Measurements from ENCODE around the gene C11orf16.

Gene C11orf16

GRCh38 chr11:8964324-8965320 lies 31.9 kb upstream of the C11orf16 start, which contains the start of gene TMEM9B (continued):
- TF ChIP-seq WT1 (tag by site-specific recombination; IDR thresholded peaks at IDR 0.05): 0 out of 2 replicates have a peak, but pooled peaks have one; percentile 11
- TF ChIP-seq PATZ1 (tag by site-specific recombination; IDR thresholded peaks at IDR 0.05): peak; percentile 60
- TF ChIP-seq ZNF114 (tag by site-specific recombination; IDR thresholded peaks at IDR 0.05): no peak
- peak; percentile 72 for TF ChIP-seq ZEB2 (tag by site-specific recombination; IDR thresholded peaks at IDR 0.05)
- TF ChIP-seq ZNF530 (tag by site-specific recombination; IDR thresholded peaks at IDR 0.05; ENCODE audit: low read depth): no peak
- TF ChIP-seq ZBTB1 (tag by site-specific recombination; IDR thresholded peaks at IDR 0.05): no peak
- TF ChIP-seq, protein P1, sequence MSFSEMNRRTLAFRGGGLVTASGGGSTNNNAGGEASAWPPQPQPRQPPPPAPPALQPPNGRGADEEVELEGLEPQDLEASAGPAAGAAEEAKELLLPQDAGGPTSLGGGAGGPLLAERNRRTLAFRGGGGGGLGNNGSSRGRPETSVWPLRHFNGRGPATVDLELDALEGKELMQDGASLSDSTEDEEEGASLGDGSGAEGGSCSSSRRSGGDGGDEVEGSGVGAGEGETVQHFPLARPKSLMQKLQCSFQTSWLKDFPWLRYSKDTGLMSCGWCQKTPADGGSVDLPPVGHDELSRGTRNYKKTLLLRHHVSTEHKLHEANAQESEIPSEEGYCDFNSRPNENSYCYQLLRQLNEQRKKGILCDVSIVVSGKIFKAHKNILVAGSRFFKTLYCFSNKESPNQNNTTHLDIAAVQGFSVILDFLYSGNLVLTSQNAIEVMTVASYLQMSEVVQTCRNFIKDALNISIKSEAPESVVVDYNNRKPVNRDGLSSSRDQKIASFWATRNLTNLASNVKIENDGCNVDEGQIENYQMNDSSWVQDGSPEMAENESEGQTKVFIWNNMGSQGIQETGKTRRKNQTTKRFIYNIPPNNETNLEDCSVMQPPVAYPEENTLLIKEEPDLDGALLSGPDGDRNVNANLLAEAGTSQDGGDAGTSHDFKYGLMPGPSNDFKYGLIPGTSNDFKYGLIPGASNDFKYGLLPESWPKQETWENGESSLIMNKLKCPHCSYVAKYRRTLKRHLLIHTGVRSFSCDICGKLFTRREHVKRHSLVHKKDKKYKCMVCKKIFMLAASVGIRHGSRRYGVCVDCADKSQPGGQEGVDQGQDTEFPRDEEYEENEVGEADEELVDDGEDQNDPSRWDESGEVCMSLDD (tag by site-specific recombination; IDR thresholded peaks at IDR 0.05): 0 out of 2 replicates have a peak, but pooled peaks have one; percentile 52
- TF ChIP-seq SP3 (tag by site-specific recombination; IDR thresholded peaks at IDR 0.05): peak; percentile 82
- 0 out of 2 replicates have a peak, but pooled peaks have one; percentile 35 for TF ChIP-seq ZBTB21 (tag by site-specific recombination; IDR thresholded peaks at IDR 0.05)
- peak; percentile 85; the same call in 1 of the 2 replicates for TF ChIP-seq PBX3 (CRISPR knock-in tag; IDR thresholded peaks at IDR 0.05)
- TF ChIP-seq EGR2 (tag by site-specific recombination; IDR thresholded peaks at IDR 0.05; ENCODE audit: low read depth): peak; percentile 73; the same call in 1 of the 2 replicates
- TF ChIP-seq SP7 (tag by site-specific recombination; IDR thresholded peaks at IDR 0.05): peak; percentile 45
- TF ChIP-seq ZFP41 (tag by site-specific recombination; IDR thresholded peaks at IDR 0.05; ENCODE audit: borderline replicate concordance): no peak
- no peak for TF ChIP-seq TCF7L2 (IDR thresholded peaks at IDR 0.05; ENCODE audit: borderline replicate concordance, low read depth, low read length)
- no peak for TF ChIP-seq ZNF274 (IDR thresholded peaks at IDR 0.05; ENCODE audit: low read length)
- no peak for TF ChIP-seq ZNF274 (tag by site-specific recombination; IDR thresholded peaks at IDR 0.05; ENCODE audit: borderline replicate concordance)
- 0 out of 2 replicates have a peak, but pooled peaks have one; percentile 33 for TF ChIP-seq REPIN1 (tag by site-specific recombination; IDR thresholded peaks at IDR 0.05; ENCODE audit: low read depth)
- peak; percentile 85; the same call in 1 of the 2 replicates for TF ChIP-seq ZNF121 (tag by site-specific recombination; IDR thresholded peaks at IDR 0.05)
- no peak for TF ChIP-seq RBAK (tag by site-specific recombination; IDR thresholded peaks at IDR 0.05)
- peak; percentile 68 for TF ChIP-seq KLF16 (tag by site-specific recombination; IDR thresholded peaks at IDR 0.05)
- TF ChIP-seq ZNF621 (tag by site-specific recombination; IDR thresholded peaks at IDR 0.05): no peak
- no peak for TF ChIP-seq ZNF175 (tag by site-specific recombination; IDR thresholded peaks at IDR 0.05)
- peak; percentile 94 for TF ChIP-seq ZNF362 (tag by site-specific recombination; IDR thresholded peaks at IDR 0.05)
- TF ChIP-seq ZNF501 (tag by site-specific recombination; IDR thresholded peaks at IDR 0.05): peak; percentile 58; the same call in 1 of the 2 replicates
- no peak for TF ChIP-seq ZNF248 (tag by site-specific recombination; IDR thresholded peaks at IDR 0.05)
- peak; percentile 65; the same call in 1 of the 2 replicates for TF ChIP-seq BCL11B (tag by site-specific recombination; IDR thresholded peaks at IDR 0.05; ENCODE audit: low read depth)
- no peak for TF ChIP-seq ZNF837 (tag by site-specific recombination; IDR thresholded peaks at IDR 0.05)
- TF ChIP-seq ZNF629 (tag by site-specific recombination; IDR thresholded peaks at IDR 0.05): peak; percentile 73
- no peak for TF ChIP-seq HOXC10 (CRISPR knock-in tag; IDR thresholded peaks at IDR 0.05)
- TF ChIP-seq ZBTB7A (tag by site-specific recombination; IDR thresholded peaks at IDR 0.05; ENCODE audit: low read depth): no peak
- TF ChIP-seq ZNF335 (tag by site-specific recombination; conservative IDR thresholded peaks at IDR 0.05): peak; percentile 89
- TF ChIP-seq KLF1 (tag by site-specific recombination; IDR thresholded peaks at IDR 0.05): peak; percentile 63
- TF ChIP-seq KLF7 (tag by site-specific recombination; IDR thresholded peaks at IDR 0.05; ENCODE audit: borderline replicate concordance): no peak

All from HEK293 (cell line).